ENCODE data around the gene KLHL29.
"Not testable (repeated sequence)": the region's sequence is repeated elsewhere in the genome, so short reads cannot be mapped to it uniquely, and the experiment has no call there.

DNA sequence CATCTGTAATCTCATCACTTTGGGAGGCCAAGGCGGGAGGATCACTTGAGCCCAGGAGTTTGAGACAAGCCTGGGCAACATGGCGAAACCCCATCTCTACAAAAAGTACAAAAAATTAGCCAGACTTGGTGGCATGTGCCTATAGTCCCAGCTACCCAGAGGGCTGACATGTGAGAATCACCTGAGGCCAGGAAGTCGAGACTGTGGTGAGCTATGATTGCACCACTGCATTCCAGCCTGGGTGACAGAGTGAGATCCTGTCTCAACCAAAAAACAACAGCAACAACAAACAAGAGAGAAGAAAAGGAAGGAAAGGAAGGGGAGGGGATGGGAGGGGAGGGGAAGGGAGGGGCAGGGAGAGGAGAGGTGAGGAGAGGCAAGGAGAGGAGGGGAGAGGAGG lies 338.1 kb downstream of the KLHL29 start:
- TF ChIP-seq EZH2phosphoT487 (IDR thresholded peaks at IDR 0.05; ENCODE audit: insufficient read depth, low read depth); EZH2 (IDR thresholded peaks at IDR 0.05; ENCODE audit: insufficient read depth, poor library complexity, severe bottlenecking): not testable (repeated sequence)

Data from GM23248 (cell line).